ENCODE data around the gene CACNA1S. TPM values are rescaled to one million over a fixed set of nuclear protein-coding genes. Genes with fewer than 3 reads are reported as not detected.

Gene CACNA1S
- not detected for total RNA-seq
- long read RNA-seq = 0 reads

DNA sequence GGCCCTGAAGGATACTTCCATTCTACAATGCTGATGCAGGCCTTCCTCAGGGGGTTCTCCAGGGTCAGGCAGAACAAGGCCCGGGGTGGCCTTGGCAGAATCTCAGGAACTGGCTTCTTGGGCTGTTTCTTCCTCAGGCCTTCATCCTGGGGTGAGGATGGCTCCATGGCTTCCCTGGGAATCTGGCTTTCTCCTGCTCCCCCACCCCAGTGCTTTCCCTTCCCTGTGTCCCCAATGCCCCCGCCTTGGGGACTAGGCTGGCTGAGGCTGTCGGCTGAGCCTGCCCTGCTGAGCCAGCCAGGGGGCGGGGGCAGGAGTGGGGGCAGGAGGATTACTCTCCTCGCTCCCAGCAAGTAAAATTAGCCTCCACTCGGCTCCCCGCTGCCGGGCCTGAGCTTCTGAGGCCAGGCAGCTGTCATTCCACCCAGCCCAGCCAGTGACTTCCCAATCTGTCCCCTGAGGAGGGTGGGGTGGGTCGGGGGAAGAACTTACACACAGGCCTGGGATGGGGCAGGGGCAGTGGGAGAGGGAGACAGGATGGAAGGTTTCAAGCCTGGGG is at the start of gene CACNA1S:
TSS of gene CACNA1S (minus strand) at position 254 of the 559 bp plus-strand sequence. CDS start at position 167, 87 bp downstream.
- intact Hi-C loops (cut with micrococcal nuclease) = loop anchor here (10.0 kb wide), 1 partner anchor 137 kb away; no protein-coding TSS in a partner anchor
- Histone ChIP-seq H3K9me3 (replicated peaks) (no peaks in the 10 kb centered on the region), H3K27me3 (ENCODE audit: low read depth) (peaks cover 73% of the 10 kb centered on the region), H3K4me1 (peaks cover 9% of the 10 kb centered on the region), H3K36me3 (no peaks in the 10 kb centered on the region), H3K27ac (replicated peaks) (no peak within 1 kb of the TSS), H3K4me3 (no peak within 1 kb of the TSS)
- no peak for DNase-seq
- TF ChIP-seq, protein P1, sequence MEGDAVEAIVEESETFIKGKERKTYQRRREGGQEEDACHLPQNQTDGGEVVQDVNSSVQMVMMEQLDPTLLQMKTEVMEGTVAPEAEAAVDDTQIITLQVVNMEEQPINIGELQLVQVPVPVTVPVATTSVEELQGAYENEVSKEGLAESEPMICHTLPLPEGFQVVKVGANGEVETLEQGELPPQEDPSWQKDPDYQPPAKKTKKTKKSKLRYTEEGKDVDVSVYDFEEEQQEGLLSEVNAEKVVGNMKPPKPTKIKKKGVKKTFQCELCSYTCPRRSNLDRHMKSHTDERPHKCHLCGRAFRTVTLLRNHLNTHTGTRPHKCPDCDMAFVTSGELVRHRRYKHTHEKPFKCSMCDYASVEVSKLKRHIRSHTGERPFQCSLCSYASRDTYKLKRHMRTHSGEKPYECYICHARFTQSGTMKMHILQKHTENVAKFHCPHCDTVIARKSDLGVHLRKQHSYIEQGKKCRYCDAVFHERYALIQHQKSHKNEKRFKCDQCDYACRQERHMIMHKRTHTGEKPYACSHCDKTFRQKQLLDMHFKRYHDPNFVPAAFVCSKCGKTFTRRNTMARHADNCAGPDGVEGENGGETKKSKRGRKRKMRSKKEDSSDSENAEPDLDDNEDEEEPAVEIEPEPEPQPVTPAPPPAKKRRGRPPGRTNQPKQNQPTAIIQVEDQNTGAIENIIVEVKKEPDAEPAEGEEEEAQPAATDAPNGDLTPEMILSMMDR (IDR thresholded peaks at IDR 0.05; ENCODE audit: borderline replicate concordance) = no peak

DNA sequence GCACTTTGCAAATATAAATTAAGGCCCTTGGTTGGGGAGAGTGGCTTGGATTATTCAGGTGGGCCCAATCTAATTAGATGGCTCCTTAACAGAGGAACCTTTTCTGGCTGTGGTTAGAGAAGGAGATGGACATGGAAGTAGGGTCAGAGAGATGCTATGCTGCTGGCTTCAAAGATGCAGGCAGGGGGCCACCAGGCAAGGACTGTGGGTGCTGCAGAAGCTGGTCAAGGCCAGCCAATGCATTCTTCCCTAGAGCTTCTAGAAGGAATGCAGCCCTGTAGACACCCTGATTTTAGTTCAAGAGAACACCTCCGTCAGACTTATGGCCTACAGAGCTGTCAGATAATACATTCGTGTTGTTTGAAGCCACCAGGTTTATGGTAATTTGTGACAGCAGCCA is 45.7 kb upstream of the CACNA1S start:
- no peak for DNase-seq
- Histone ChIP-seq H3K27me3 (ENCODE audit: low read depth) (no peaks in the 10 kb centered on the region), H3K27ac (replicated peaks) (no peak overlapping the region), H3K36me3 (no peaks in the 10 kb centered on the region), H3K4me3 (no peak overlapping the region), H3K9me3 (replicated peaks) (no peaks in the 10 kb centered on the region), H3K4me1 (peaks cover 22% of the 10 kb centered on the region)
- intact Hi-C loops (cut with micrococcal nuclease) = no loop called here
- TF ChIP-seq, protein P1 (IDR thresholded peaks at IDR 0.05; ENCODE audit: borderline replicate concordance) = no peak

DNA sequence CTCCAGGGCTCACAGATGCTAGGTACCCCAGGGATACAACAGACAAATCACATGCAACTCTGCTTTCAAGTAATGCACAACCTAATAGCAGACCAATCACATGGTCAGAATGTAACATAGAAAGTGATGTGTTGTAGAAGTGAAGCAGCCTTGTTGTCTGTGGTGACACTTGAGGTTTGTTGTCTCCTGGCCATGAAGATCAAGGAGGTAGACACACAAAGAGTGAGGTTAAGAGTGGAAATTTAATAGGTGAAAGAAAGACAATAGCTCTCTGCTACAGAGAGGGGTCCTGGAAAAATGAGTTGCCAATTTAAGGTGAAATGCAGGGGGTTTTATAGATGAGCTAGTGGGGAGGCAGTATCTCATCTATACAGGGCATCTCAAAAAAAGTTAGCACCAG is 44.6 kb upstream of the CACNA1S start:
- Histone ChIP-seq H3K9me3 (replicated peaks) (no peaks in the 10 kb centered on the region), H3K36me3 (peaks cover under 1% of the 10 kb centered on the region), H3K27ac (replicated peaks) (no peak overlapping the region), H3K27me3 (ENCODE audit: low read depth) (no peaks in the 10 kb centered on the region), H3K4me1 (peaks cover 26% of the 10 kb centered on the region), H3K4me3 (no peak overlapping the region)
- intact Hi-C loops (cut with micrococcal nuclease) = no loop called here
- no peak for DNase-seq
- TF ChIP-seq, protein P1 (IDR thresholded peaks at IDR 0.05; ENCODE audit: borderline replicate concordance) = no peak

DNA sequence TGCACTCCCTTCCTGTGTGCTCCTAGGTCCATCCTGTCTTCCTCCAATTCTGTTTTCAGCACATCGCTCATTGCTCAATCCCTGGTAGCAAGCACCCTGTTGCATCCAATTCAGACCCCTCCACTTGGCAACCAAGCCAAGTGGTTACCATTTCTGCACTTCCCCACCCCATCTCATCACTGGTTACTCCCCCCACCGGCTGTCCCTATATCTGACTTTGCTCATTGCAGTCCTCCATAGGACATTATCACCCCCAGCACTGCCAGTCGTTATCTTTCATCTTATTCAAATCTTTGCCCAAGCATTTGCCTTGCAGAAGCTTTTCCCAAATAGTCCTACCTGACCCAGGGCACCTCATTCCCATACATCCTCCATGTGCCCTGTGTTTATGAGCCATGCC is 44.1 kb upstream of the CACNA1S start:
- Histone ChIP-seq H3K4me1 (peaks cover 26% of the 10 kb centered on the region), H3K27ac (replicated peaks) (no peak overlapping the region), H3K4me3 (no peak overlapping the region), H3K36me3 (peaks cover 5% of the 10 kb centered on the region), H3K27me3 (ENCODE audit: low read depth) (no peaks in the 10 kb centered on the region), H3K9me3 (replicated peaks) (no peaks in the 10 kb centered on the region)
- DNase-seq = no peak
- TF ChIP-seq, protein P1 (IDR thresholded peaks at IDR 0.05; ENCODE audit: borderline replicate concordance) = no peak
- intact Hi-C loops (cut with micrococcal nuclease) = no loop called here

DNA sequence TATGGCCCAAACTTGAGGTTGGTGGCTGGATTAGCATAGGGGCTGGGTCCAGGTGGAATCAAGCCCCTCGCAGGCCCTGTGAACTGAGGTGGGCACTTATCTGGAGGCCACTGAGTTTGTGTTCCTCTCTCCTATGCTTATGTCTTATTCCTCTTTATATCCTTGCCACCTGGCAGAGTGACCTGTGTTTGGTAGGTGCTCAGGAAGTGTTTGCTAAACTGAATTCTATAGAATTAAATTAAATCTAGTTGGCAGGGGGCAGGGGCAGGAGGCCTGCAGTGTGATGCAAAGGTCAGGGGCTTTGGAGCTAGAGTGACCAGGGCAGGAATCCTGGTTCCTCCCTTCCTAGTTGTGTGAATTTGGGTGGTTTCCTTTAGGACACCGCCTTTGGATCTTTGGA is 43.1 kb upstream of the CACNA1S start:
- intact Hi-C loops (cut with micrococcal nuclease) = no loop called here
- DNase-seq = no peak
- H3K27ac ChIP-seq (replicated peaks) = no peak overlapping the region
- no peak overlapping the region for H3K4me3 ChIP-seq
- TF ChIP-seq, protein P1 (IDR thresholded peaks at IDR 0.05; ENCODE audit: borderline replicate concordance) = no peak
- H3K36me3 ChIP-seq = peaks cover 15% of the 10 kb centered on the region
- H3K9me3 ChIP-seq (replicated peaks) = no peaks in the 10 kb centered on the region
- H3K4me1 ChIP-seq = peaks cover 26% of the 10 kb centered on the region
- no peaks in the 10 kb centered on the region for H3K27me3 ChIP-seq (ENCODE audit: low read depth)
